GM23338 (cell line): ENCODE results near the gene TMEM236. TPM values are rescaled to one million over a fixed set of nuclear protein-coding genes. Genes with fewer than 3 reads are reported as not detected.

Experiments
- ATAC-seq: fragments of 200-7000 bp; cut with Tn5 transposase; 3 replicates; pipeline ENCODE4 v1.9.1; 2020
- DNase-seq: peaks from one replicate; pipeline ENCODE4 v3.0.0-alpha.2; 2015; ENCODE audit warnings: low spot score
- H2AFZ ChIP-seq: fragments of 200-600 bp; sonication (generic); 2 replicates; pipeline ENCODE4 v1.8.0; 2016; ENCODE audit warnings: antibody characterized with exemption, mild to moderate bottlenecking, moderate library complexity
- H3F3A ChIP-seq: fragments of 200-600 bp; sonication (generic); replicated peaks from 2 replicates; pipeline ENCODE4 v1.8.0; 2017; ENCODE audit warnings: antibody characterized with exemption, mixed run types, low read depth
- H3K27ac ChIP-seq: fragments of 200-600 bp; sonication (generic); 2 replicates; pipeline ENCODE4 v1.6.1; 2016; ENCODE audit warnings: low read depth
- H3K27me3 ChIP-seq: fragments of 200-600 bp; sonication (generic); 2 replicates; pipeline ENCODE4 v1.8.0; 2016; ENCODE audit warnings: mild to moderate bottlenecking, mixed run types, moderate library complexity; ENCODE audit not compliant: insufficient read depth
- H3K36me3 ChIP-seq: fragments of 200-600 bp; sonication (generic); 2 replicates; pipeline ENCODE4 v1.8.0; 2016; ENCODE audit warnings: mild to moderate bottlenecking; ENCODE audit not compliant: insufficient read depth
- H3K4me1 ChIP-seq: fragments of 200-600 bp; sonication (generic); 2 replicates; pipeline ENCODE4 v1.8.0; 2016; ENCODE audit warnings: mild to moderate bottlenecking, moderate library complexity; ENCODE audit not compliant: insufficient read depth
- H3K4me2 ChIP-seq: fragments of 200-600 bp; sonication (generic); 2 replicates; pipeline ENCODE4 v1.7.1; 2017; ENCODE audit warnings: mixed run types
- H3K4me3 ChIP-seq: fragments of 200-600 bp; sonication (generic); 2 replicates; pipeline ENCODE4 v1.6.1; 2016; ENCODE audit warnings: mixed run types
- H3K79me2 ChIP-seq: fragments of 200-600 bp; sonication (generic); replicated peaks from 2 replicates; pipeline ENCODE4 v1.8.0; 2017; ENCODE audit warnings: mild to moderate bottlenecking; ENCODE audit not compliant: insufficient read depth
- H3K9me2 ChIP-seq: fragments of 200-600 bp; sonication (generic); 2 replicates; pipeline ENCODE4 v1.8.0; 2017; ENCODE audit not compliant: insufficient read depth
- H4K20me1 ChIP-seq: fragments of 200-600 bp; sonication (generic); replicated peaks from 2 replicates; pipeline ENCODE4 v1.8.0; 2017; ENCODE audit warnings: mild to moderate bottlenecking; ENCODE audit not compliant: insufficient read depth
- H3K27ac Mint-ChIP-seq: 2 replicates; pipeline ENCODE4 v1.8.0; 2020; ENCODE audit warnings: inconsistent platforms, mild to moderate bottlenecking, moderate library complexity, mixed read lengths
- H3K27me3 Mint-ChIP-seq: 3 replicates; pipeline ENCODE4 v1.8.0; 2022; ENCODE audit warnings: low read depth, mild to moderate bottlenecking, moderate library complexity, mixed read lengths, inconsistent platforms; ENCODE audit not compliant: insufficient read depth, poor library complexity
- H3K36me3 Mint-ChIP-seq: 3 replicates; pipeline ENCODE4 v1.8.0; 2021; ENCODE audit warnings: low read depth, mild to moderate bottlenecking, inconsistent platforms, moderate library complexity, mixed read lengths
- H3K4me1 Mint-ChIP-seq: 3 replicates; pipeline ENCODE4 v1.8.0; 2020; ENCODE audit warnings: mild to moderate bottlenecking, inconsistent platforms, mixed read lengths
- H3K4me3 Mint-ChIP-seq: 3 replicates; pipeline ENCODE4 v1.8.0; 2021; ENCODE audit warnings: moderate library complexity, mild to moderate bottlenecking, inconsistent platforms, mixed read lengths
- H3K9me3 Mint-ChIP-seq: 3 replicates; pipeline ENCODE4 v1.8.0; 2020; ENCODE audit warnings: moderate library complexity, mild to moderate bottlenecking, inconsistent platforms, mixed read lengths
- CREB1 ChIP-seq: fragments of 250-450 bp; sonication (Bioruptor Pico); IDR thresholded peaks from 2 replicates; pipeline ENCODE4 v1.5.0; 2020; ENCODE audit warnings: low read depth, mild to moderate bottlenecking, moderate library complexity
- EZH2 ChIP-seq: fragments of 200-600 bp; sonication (generic); IDR thresholded peaks from one replicate; pipeline ENCODE4 v1.8.0; 2017; ENCODE audit warnings: antibody characterized with exemption, mild to moderate bottlenecking, low read depth; ENCODE audit not compliant: unreplicated experiment
- EZH2phosphoT487 ChIP-seq: fragments of 200-600 bp; sonication (generic); IDR thresholded peaks from one replicate; pipeline ENCODE4 v1.8.1; 2018; ENCODE audit warnings: antibody characterized with exemption; ENCODE audit not compliant: unreplicated experiment
- JUNB ChIP-seq: IDR thresholded peaks from one replicate; pipeline ENCODE4 v1.6.1; 2016; ENCODE audit warnings: antibody characterized with exemption; ENCODE audit not compliant: unreplicated experiment
- NANOG ChIP-seq: IDR thresholded peaks from 2 replicates; pipeline ENCODE4 v1.6.1; 2016; ENCODE audit warnings: antibody characterized with exemption, borderline replicate concordance
- REST ChIP-seq: IDR thresholded peaks from one replicate; pipeline ENCODE4 v1.6.1; 2018; ENCODE audit warnings: antibody characterized with exemption; ENCODE audit not compliant: unreplicated experiment
- STAT1 ChIP-seq: IDR thresholded peaks from one replicate; pipeline ENCODE4 v1.6.1; 2016; ENCODE audit warnings: antibody characterized with exemption; ENCODE audit not compliant: unreplicated experiment
- ZNF331 ChIP-seq: fragments of 250-450 bp; sonication (Bioruptor Pico); IDR thresholded peaks from 2 replicates; pipeline ENCODE4 v1.5.0; 2020; ENCODE audit warnings: low read depth, mild to moderate bottlenecking, moderate library complexity
- ZNF462 ChIP-seq: fragments of 250-450 bp; sonication (Bioruptor Pico); IDR thresholded peaks from 2 replicates; pipeline ENCODE4 v1.5.0; 2020; ENCODE audit warnings: mild to moderate bottlenecking, moderate library complexity
- polyA plus RNA-seq: library from polyadenylated mRNA; unstranded; fragments of >200 nt; fragmentation: Nextera tagmentation; extraction: Ambion mirVana; gene quantifications from 2 replicates; pipeline ENCODE4 v1.2.1, GENCODE V29; 2016
- total RNA-seq: library from RNA; depleted of rRNA; stranded (reverse); fragments of >200 nt; shearing (Covaris generic); gene quantifications from 2 replicates; pipeline ENCODE4 v1.2.3, GENCODE V29; 2014
- TF ChIP-seq, protein P1 (sequence below): IDR thresholded peaks from 2 replicates; pipeline ENCODE4 v1.6.1; 2016; ENCODE audit warnings: antibody characterized with exemption

The TMEM236 gene
- total and polyA plus RNA-seq, 2 experiments from 2014 or later: 0.03 TPM

DNA sequence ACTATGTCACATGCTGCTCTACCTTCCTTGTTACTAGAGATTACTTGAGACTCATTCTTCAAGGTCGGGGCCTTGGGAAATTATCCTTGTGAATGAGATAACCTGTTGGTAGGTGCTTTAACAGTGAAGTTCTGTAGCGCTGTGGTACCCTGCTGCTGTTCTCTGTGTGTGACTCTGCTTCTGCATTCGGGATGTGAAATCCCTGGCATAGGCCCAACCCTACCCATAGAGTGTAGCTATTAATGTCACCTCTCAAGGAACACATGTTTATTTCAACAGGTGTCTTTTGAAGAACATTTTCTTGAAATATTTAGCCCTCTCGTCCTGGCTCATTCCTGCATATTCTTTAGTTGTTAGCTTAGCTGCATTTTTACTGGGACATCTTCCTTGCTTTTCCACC lies 41.8 kb upstream of the TMEM236 start:
- no peaks in the 10 kb centered on the region for H3F3A ChIP-seq
- no peak overlapping the region for H3K4me3 Mint-ChIP-seq
- H3K79me2 ChIP-seq: no peaks in the 10 kb centered on the region
- H3K4me1 Mint-ChIP-seq: peaks cover 7% of the 10 kb centered on the region; the same call in 2 of the 3 replicates
- H3K9me2 ChIP-seq: no peaks in the 10 kb centered on the region
- peaks cover 38% of the 10 kb centered on the region for H3K36me3 Mint-ChIP-seq
- ATAC-seq (no peak), DNase-seq (no peak)
- no peak overlapping the region for H3K4me3 ChIP-seq
- peaks cover 7% of the 10 kb centered on the region; the same call in 1 of the 2 replicates for H4K20me1 ChIP-seq
- peaks cover 32% of the 10 kb centered on the region for H3K36me3 ChIP-seq
- H3K27ac Mint-ChIP-seq: no peak overlapping the region; the same call in 1 of the 2 replicates
- no peaks in the 10 kb centered on the region for H3K27me3 ChIP-seq
- TF ChIP-seq NANOG: no peak
- no peak for TF ChIP-seq EZH2phosphoT487
- TF ChIP-seq, protein P1, sequence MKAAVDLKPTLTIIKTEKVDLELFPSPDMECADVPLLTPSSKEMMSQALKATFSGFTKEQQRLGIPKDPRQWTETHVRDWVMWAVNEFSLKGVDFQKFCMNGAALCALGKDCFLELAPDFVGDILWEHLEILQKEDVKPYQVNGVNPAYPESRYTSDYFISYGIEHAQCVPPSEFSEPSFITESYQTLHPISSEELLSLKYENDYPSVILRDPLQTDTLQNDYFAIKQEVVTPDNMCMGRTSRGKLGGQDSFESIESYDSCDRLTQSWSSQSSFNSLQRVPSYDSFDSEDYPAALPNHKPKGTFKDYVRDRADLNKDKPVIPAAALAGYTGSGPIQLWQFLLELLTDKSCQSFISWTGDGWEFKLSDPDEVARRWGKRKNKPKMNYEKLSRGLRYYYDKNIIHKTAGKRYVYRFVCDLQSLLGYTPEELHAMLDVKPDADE: no peak
- TF ChIP-seq REST: no peak
- no peak for TF ChIP-seq CREB1 (CRISPR knock-in tag)
- TF ChIP-seq ZNF331 (CRISPR knock-in tag): no peak
- no peak for TF ChIP-seq EZH2
- TF ChIP-seq ZNF462 (CRISPR knock-in tag): no peak
- TF ChIP-seq STAT1: no peak
- no peak for TF ChIP-seq JUNB
- no peaks in the 10 kb centered on the region for H3K9me3 Mint-ChIP-seq
- H3K4me2 ChIP-seq: no peak overlapping the region
- no peak overlapping the region for H2AFZ ChIP-seq
- no peak overlapping the region for H3K27ac ChIP-seq
- no peaks in the 10 kb centered on the region for H3K4me1 ChIP-seq
- peaks cover 2% of the 10 kb centered on the region for H3K27me3 Mint-ChIP-seq
